Ascending aorta (tissue), 2 donors: ENCODE measurements around the gene NDST1. TPM values are rescaled to one million over a fixed set of nuclear protein-coding genes. Genes with fewer than 3 reads are reported as not detected.

Experiments used
- DNase-seq, 2 donors: peaks; one replicate each; pipeline ENCODE4 v3.0.0-alpha.2; 2019; ENCODE audit warnings: low spot score in 2 of 2
- H3K27ac ChIP-seq, 2 donors: fragments of 200-600 bp; sonication (generic); one replicate each; pipeline ENCODE4 v1.5.1; 2016 to 2017; ENCODE audit warnings: mild to moderate bottlenecking in 1 of 2
- H3K27me3 ChIP-seq: fragments of 200-600 bp; sonication (generic); one replicate; pipeline ENCODE4 v1.5.1; 2017
- H3K36me3 ChIP-seq, 2 donors: fragments of 200-600 bp; sonication (generic); one replicate each; pipeline ENCODE4 v1.5.1; 2016
- H3K4me1 ChIP-seq, 2 donors: fragments of 200-600 bp; sonication (generic); one replicate each; pipeline ENCODE4 v1.5.1; 2016 to 2017; ENCODE audit warnings: mild to moderate bottlenecking in 1 of 2
- H3K4me3 ChIP-seq, 2 donors: fragments of 200-600 bp; sonication (generic); one replicate each; pipeline ENCODE4 v1.5.1; 2016 to 2017; ENCODE audit warnings: mild to moderate bottlenecking in 1 of 2
- H3K9me3 ChIP-seq, 2 donors: fragments of 200-600 bp; sonication (generic); one replicate each; pipeline ENCODE4 v1.5.1; 2016
- intact Hi-C: fragments of 100-400 bp; cut with DNase I; formaldehyde crosslinking; loops from one replicate; pipeline ENCODE4 v1.15.1; 2023
- total RNA-seq: library from RNA; depleted of rRNA; stranded (reverse); fragments of >200 nt; gene quantifications from one replicate; pipeline ENCODE4 v1.1.0, GENCODE V29; 2016
- TF ChIP-seq, protein P1 (sequence below), 3 experiments: fragments of 200-600 bp in 2 of 3; fragments of 450-650 bp in 1 of 3; sonication (generic) in 2 of 3; IDR thresholded peaks; one replicate each; pipeline ENCODE4 v1.5.1; 2016 to 2019; ENCODE audit warnings: antibody characterized with exemption in 3 of 3, mild to moderate bottlenecking in 1 of 3, moderate library complexity in 1 of 3

Gene NDST1
- total RNA-seq, 1 donor from 2014 or later: 71.5 TPM

DNA sequence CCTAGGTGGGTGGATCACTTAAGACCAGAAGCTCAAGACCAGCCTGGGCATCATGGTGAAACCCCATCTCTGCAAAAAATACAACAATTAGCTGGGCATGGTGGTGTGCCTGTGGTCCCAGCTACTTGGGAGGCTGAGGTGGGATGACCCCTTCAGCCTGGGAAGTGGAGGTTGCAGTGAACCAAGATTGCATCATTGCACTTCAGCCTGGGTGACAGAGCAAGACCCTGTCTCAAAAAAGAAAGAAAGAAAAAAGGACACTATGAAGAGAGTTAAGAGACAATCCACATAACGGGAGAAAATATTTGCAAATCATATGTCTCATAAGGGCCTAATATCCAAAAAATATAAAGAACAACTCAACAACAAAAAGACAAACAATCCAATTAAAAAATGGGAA lies 57.9 kb downstream of the NDST1 start:
- H3K27ac ChIP-seq: no peak overlapping the region
- no peak for DNase-seq
- no peaks in the 10 kb centered on the region for H3K27me3 ChIP-seq
- TF ChIP-seq, protein P1, sequence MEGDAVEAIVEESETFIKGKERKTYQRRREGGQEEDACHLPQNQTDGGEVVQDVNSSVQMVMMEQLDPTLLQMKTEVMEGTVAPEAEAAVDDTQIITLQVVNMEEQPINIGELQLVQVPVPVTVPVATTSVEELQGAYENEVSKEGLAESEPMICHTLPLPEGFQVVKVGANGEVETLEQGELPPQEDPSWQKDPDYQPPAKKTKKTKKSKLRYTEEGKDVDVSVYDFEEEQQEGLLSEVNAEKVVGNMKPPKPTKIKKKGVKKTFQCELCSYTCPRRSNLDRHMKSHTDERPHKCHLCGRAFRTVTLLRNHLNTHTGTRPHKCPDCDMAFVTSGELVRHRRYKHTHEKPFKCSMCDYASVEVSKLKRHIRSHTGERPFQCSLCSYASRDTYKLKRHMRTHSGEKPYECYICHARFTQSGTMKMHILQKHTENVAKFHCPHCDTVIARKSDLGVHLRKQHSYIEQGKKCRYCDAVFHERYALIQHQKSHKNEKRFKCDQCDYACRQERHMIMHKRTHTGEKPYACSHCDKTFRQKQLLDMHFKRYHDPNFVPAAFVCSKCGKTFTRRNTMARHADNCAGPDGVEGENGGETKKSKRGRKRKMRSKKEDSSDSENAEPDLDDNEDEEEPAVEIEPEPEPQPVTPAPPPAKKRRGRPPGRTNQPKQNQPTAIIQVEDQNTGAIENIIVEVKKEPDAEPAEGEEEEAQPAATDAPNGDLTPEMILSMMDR (IDR thresholded peaks at IDR 0.05): no peak
- H3K4me3 ChIP-seq: no peak overlapping the region
- H3K9me3 ChIP-seq: no peaks in the 10 kb centered on the region
- intact Hi-C loops: no loop called here
- no peaks in the 10 kb centered on the region for H3K4me1 ChIP-seq
- H3K36me3 ChIP-seq: no peaks in the 10 kb centered on the region

DNA sequence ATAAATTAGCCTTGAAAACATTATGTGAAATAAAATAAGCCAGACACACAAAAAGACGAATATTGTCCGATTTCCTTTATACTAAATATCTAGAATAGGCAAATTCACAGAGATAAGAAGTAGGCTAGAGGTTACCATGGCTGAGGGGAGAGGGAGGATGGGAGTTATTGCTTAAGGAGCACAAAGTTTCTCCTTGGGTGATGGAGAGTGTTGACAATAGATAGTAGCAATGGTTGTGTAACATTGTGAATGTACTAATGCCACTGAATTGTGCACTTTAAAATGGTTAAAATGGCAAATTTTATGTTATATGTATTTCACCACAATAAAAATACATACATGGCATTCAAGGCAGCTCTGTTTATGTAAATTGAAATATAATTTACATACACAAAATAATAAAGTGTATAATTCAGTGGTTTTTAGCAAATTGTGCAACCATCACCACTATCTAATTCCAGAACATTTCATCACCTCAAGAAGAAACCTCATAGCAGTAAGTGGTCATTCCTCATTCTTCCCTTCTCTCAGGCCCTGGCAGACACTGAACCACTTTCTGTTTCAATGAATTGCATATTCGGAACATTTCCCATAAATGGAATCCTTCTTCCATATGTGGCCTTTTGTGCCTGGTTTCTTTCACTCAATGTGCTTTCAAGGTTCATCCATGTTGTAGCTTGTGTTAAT lies 59.2 kb downstream of the NDST1 start:
- peak in 1 of 2 donors; percentile 61 for DNase-seq
- Histone ChIP-seq H3K36me3 (no peaks in the 10 kb centered on the region), H3K9me3 (no peaks in the 10 kb centered on the region), H3K27ac (no peak overlapping the region), H3K4me1 (no peaks in the 10 kb centered on the region), H3K27me3 (no peaks in the 10 kb centered on the region), H3K4me3 (no peak overlapping the region)
- intact Hi-C loops: no loop called here
- TF ChIP-seq, protein P1 (IDR thresholded peaks at IDR 0.05): no peak

DNA sequence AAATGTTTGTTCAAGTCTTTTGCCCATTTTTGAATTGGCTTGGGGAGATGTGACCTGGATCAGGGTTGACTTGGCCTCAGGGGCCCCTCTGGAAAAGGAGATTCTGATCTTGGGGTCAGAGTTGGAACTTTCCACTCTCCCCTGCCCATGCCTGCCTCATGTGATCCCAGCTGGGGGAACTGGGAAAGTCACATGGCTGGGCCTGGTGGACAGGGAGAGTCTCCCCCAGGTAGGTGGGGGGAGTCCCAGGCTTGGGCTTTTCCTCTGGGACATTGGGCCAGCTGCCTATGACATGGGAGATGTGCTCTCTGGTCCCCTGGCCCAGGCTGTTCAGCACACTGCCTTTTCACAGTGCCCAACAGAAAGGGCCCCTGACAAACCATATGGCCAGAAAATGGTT lies 60.7 kb downstream of the NDST1 start:
- Histone ChIP-seq H3K4me1 (no peaks in the 10 kb centered on the region), H3K4me3 (no peak overlapping the region), H3K27ac (no peak overlapping the region), H3K27me3 (no peaks in the 10 kb centered on the region), H3K9me3 (no peaks in the 10 kb centered on the region), H3K36me3 (no peaks in the 10 kb centered on the region)
- TF ChIP-seq, protein P1 (IDR thresholded peaks at IDR 0.05): no peak
- intact Hi-C loops: no loop called here
- DNase-seq: peak in 1 of 2 donors; percentile 58

DNA sequence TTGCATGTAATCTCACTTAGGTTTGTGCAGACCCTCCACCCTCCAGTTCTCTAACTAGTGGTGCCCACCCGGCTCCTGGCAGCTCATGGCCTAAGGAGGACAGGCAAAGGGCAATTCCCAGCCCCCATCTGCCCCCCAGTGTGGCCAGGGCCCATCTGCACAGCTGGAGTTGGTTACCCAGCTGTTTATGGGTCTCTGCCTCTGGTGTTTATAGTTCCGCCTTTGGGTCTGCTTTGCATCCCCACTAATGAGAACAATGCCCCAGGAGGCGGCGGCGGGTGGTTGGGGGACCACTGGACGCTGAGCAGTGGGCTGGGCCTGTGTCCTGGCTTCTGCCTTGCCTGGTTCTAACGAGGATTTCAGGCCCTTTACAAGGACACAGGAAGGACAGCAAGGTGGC lies 62.4 kb downstream of the NDST1 start:
- no peak overlapping the region for H3K27ac ChIP-seq
- DNase-seq: peak in 1 of 2 donors; percentile 49
- no peaks in the 10 kb centered on the region for H3K4me1 ChIP-seq
- H3K4me3 ChIP-seq: no peak overlapping the region
- intact Hi-C loops: no loop called here
- H3K9me3 ChIP-seq: no peaks in the 10 kb centered on the region
- H3K36me3 ChIP-seq: no peaks in the 10 kb centered on the region
- TF ChIP-seq, protein P1 (IDR thresholded peaks at IDR 0.05): no peak
- no peaks in the 10 kb centered on the region for H3K27me3 ChIP-seq

DNA sequence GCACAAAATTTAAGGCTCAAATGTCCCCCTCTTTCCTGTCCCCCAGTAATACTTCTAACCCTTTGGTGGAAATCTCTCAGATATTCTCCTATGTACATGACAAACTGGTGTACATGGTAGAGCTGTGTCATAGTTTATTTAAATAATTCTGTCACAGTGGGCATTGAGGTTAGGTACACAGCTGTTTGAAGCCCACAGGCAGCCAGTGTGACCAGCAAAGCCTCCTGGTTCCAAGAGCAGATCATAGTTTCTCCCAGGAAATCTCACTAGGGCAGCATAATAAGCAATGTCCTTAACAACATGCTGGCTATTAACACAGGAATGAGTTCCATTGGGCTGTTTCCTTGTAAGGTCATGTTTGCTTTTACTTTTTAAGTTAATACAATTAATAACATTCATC lies 63.9 kb downstream of the NDST1 start:
- Histone ChIP-seq H3K9me3 (no peaks in the 10 kb centered on the region), H3K4me1 (no peaks in the 10 kb centered on the region), H3K27ac (no peak overlapping the region), H3K4me3 (no peak overlapping the region), H3K36me3 (no peaks in the 10 kb centered on the region), H3K27me3 (no peaks in the 10 kb centered on the region)
- TF ChIP-seq, protein P1 (IDR thresholded peaks at IDR 0.05): no peak
- intact Hi-C loops: no loop called here
- DNase-seq: peak in 1 of 2 donors; percentile 9

DNA sequence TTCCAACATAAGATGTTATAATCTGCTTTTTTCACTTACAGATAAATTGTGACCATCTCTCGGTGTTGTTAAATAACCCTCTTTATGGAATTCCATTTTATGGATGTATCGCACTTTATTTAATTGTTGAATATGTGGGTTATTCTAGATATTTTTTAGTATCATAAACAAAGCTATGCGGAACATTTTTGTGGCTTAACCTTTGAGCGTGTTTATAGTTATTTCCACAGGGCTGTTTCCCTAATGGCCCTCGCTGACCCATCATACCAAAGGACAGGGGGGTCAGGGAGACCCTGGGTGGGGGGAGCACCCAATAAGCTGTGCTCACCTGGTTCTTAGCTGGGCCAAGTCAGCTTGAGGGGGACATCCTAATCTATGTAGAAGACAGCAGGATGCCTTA lies 65.3 kb downstream of the NDST1 start:
- Histone ChIP-seq H3K27me3 (no peaks in the 10 kb centered on the region), H3K4me1 (no peaks in the 10 kb centered on the region), H3K4me3 (no peak overlapping the region), H3K27ac (no peak overlapping the region), H3K9me3 (no peaks in the 10 kb centered on the region), H3K36me3 (no peaks in the 10 kb centered on the region)
- TF ChIP-seq, protein P1 (IDR thresholded peaks at IDR 0.05): no peak
- intact Hi-C loops: no loop called here
- no peak for DNase-seq
